Adipose tissue (tissue), 3 donors: ENCODE measurements around the gene ATP5PO. TPM values are rescaled to one million over a fixed set of nuclear protein-coding genes. Genes with fewer than 3 reads are reported as not detected.

ENCODE experiments used
- H3K27ac ChIP-seq: one replicate; pipeline ENCODE4 v1.5.1; 2013; ENCODE audit warnings: low read depth, low read length
- WGBS, 3 donors: extraction: QIAGEN DNeasy Blood & Tissue Kit; methylation state at CpG; one replicate each; pipeline ENCODE4 v1.1.7; 2013; 5-methylcytosine and 5-hydroxymethylcytosine counted together
- polyA plus RNA-seq, 3 donors: library from polyadenylated mRNA; stranded (reverse); fragments of 200-250 nt; gene quantifications; one replicate each; pipeline ENCODE4 v1.2.3, GENCODE V29; 2013
- donor health status: healthy with polysubstance abuse.
- donor health status: Bipolar disorder and iron deficiency.
- donor health status: healthy.

ATP5PO gene
- polyA plus RNA-seq, 3 donors, result 144 to 356 (median 313) TPM

- WGBS, 3 donors, result 86 to 90% (median 89%) methylated on average over 6 of the region's 6 CpGs
- H3K27ac ChIP-seq, result no peak overlapping the region
These were observed 5.8 kb downstream of the ATP5PO start for GRCh38 chr21:33909756-33910155.

GRCh38 chr21:33908760-33909159 lies 6.8 kb downstream of the ATP5PO start:
- 78 to 90% (median 85%) methylated on average over 6 of the region's 6 CpGs for WGBS, 3 donors
- no peak overlapping the region for H3K27ac ChIP-seq

- 65 to 83% (median 73%) methylated on average over 5 of the region's 5 CpGs for WGBS, 3 donors
These were observed 11.6 kb downstream of the ATP5PO start for GRCh38 chr21:33904041-33904440.

GRCh38 chr21:33902349-33902748 lies 13.3 kb downstream of the ATP5PO start:
- no peak overlapping the region for H3K27ac ChIP-seq
- 75 to 93% (median 87%) methylated on average over 6 of the region's 6 CpGs for WGBS, 3 donors

More at GRCh38 chr21:33904041-33904440, 11.6 kb downstream of the ATP5PO start:
- H3K27ac ChIP-seq, result no peak overlapping the region

GRCh38 chr21:33901412-33902288 lies 14.0 kb downstream of the ATP5PO start:
- no peak overlapping the region for H3K27ac ChIP-seq
- WGBS, 3 donors, result 64 to 71% (median 70%) methylated on average over 13 of the region's 13 CpGs

DNA sequence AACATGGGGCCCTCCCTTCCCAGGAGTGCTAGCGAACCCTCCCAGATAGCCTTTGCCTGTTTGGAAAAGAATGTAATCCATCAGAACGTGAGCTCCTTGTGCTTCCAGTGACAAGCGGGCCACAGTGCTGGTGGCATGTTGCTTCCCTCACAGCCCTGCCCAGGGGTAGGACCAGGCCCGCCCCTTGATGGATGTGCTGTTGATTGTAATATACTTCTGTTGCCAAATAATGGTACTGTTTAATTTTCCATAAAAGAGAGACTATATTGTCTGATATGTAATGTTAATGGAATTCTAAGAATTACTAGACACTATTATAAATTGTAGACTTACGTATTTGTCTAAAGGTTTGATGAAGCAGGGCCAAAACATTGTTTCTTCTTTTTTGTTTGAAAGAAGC lies 16.4 kb downstream of the ATP5PO start:
- H3K27ac ChIP-seq, result no peak overlapping the region
- WGBS, 3 donors, result 72 to 84% (median 83%) methylated on average over 5 of the region's 5 CpGs

DNA sequence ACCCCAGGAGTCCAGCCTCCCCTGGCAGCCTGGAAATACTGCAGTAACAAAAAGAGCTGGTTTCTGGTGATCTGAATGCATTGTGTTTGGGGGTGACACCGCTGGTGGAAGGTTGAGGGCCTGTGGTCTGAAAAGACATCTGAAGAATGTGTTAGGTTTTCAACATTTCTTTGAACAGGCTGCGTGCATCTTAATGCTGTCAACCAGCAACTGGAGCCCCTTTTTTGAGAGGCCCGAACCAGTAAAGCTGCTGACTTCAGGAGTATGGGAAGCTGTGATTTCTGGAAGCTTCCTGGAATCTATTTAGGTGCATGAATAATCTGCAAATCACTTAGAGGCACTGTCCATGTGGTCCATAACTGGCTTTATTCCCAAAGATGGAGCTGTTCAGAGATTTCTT lies 17.0 kb downstream of the ATP5PO start:
- H3K27ac ChIP-seq, result no peak overlapping the region
- WGBS, 3 donors, result 91 to 93% (median 93%) methylated on average over 3 of the region's 3 CpGs

DNA sequence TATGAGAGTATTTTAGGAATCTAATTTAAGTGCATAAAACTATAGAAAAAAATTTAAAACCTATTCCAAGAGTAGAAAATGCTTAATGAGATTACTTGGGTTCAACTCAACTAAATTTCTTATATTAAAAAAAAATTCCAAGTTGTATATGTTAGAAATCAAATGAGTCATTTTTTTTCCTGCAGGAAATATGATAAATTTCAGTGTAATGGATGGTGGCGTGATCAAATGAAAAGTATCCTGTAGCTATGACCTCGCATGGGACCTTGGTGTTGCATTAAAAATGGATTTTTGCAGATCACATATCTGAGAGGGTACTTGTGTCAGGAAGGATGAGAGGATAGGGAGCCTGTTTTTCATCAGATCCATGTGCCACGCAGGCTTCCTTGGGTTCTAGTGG lies 17.9 kb downstream of the ATP5PO start:
- H3K27ac ChIP-seq, result no peak overlapping the region
- 93 to 98% (median 95%) methylated on average over 3 of the region's 3 CpGs for WGBS, 3 donors

DNA sequence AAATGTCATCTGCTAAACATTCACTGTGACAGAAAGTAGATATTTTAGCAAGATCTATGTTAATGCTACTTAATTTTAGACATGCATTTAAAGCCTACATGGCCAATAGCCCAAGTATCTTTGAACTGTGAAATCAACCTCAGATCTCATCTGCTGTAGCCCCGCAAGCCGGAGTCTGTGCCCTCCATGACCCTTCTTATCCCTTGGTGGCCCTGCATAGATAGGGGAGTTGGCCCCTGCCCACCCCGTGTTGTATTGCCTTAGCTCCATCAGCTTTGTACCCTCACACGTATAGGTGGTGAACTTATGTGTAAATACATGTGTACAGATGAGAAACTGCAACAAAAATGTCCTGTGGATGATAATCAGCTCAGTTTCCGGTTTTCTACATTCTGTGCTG lies 18.5 kb downstream of the ATP5PO start:
- H3K27ac ChIP-seq, result no peak overlapping the region
- 68 to 86% (median 85%) methylated on average over 5 of the region's 5 CpGs for WGBS, 3 donors

DNA sequence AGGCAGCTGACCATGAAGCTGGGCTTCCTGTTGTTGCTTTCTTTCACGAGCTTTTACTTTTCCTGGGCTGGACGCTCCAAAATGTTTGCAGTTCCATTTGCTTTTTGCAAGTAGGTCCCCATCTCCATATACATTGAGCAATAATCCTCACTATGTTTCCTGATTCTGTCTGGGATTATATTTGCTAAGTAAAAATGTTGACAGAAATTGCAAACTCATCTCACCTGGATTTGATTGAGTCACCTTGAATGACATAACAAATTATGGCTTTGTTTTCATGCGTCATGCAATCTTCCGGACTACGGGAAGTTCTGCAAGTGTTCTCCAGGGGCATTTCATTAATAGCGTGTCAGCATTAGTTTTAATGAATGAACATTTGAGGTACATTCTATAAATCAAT lies 18.9 kb downstream of the ATP5PO start:
- WGBS, 3 donors, result 56 to 63% (median 58%) methylated on average over 6 of the region's 6 CpGs

DNA sequence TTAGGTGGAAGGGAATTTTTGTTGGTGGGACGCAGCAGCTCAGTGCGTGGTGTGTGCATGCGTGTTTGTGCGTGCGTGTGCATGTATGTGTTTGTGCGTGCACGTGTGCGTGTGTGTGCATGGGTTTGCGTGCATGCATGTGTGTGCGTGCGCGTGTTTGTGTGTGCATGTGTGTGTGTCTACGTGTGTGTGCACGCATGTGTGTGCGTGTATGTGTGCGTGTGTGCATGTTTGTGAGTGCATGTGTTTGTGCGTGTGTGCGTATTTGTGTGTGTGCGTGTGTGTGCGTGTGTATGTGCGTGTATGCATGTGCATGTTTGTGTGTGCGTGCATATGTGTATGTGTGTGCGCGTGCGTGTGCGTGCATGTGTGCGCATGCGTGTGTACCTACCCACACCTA lies 20.2 kb downstream of the ATP5PO start:
- WGBS, 3 donors, result 76 to 94% (median 82%) methylated on average over 28 of the region's 28 CpGs
- H3K27ac ChIP-seq, result no peak overlapping the region

More for the DNA sequence above, 18.9 kb downstream of the ATP5PO start:
- H3K27ac ChIP-seq, result no peak overlapping the region

DNA sequence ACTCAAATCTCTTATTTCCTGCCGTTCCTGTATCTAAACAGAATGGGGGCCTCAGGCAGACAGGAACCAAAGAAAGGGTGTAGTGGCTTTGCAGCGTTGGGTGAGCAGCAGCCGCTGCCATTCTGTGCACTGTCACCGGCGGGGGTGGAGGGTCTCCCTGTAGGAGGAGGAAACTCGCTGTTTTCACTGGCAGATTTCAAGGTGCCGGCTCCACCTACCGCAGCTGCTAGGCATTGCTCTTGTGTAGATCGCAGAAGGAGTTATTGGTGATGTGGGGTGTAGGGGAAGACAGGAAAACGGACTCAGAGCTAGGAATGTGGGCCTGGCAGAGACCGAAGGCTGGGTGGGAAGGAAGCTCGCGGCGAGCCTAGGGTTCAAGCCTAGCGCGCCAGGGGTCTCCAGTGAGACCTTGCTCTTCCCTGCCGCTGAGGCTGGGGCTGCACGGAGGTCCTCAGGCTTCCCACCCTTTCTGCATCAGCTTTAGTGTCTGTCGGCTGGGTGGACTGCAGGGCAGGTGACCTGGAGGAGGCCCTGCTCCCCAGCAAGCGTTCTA lies 20.8 kb downstream of the ATP5PO start:
- no peak overlapping the region for H3K27ac ChIP-seq
- 1 to 3% (median 3%) methylated on average over 20 of the region's 20 CpGs for WGBS, 3 donors

DNA sequence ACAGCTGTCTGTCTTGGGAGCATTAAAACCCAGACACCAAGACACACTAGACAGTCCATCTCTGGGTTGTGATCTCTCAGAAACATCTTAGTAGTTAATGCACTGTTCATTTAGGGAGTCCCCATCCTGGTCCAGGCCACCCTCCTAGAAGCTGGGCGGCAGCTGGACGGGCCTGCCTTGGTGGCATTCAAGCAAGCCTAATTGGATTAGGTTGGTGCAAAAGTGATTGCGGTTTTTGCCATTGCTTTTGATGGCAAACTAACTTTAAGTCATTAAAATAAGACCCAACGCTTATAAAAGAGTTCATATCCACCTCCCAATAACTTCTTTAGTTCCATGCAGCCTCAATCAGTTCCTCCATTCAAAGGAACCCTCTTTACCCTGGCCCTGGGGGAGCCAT lies 21.7 kb downstream of the ATP5PO start:
- 88 to 96% (median 95%) methylated on average over 4 of the region's 4 CpGs for WGBS, 3 donors
- no peak overlapping the region for H3K27ac ChIP-seq

DNA sequence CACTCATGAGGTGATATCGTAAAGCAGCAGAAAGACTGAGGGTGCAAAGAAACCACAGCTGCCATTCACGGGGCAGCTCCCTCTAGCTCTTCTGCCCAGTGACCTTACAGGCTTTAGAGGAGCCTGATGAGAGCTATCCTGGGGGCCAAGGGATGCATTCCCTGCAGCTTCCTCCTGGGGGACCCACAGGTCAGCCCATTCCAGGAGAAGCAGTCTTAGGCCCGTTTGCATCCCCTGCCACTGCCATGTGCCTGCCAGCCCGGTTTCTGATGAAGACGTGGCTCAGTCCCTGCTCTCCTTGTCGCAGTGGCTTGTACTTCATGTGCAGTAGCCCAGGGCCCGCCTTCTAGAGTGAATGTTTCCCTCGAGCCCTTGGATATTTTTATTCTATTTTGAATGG lies 22.8 kb downstream of the ATP5PO start:
- WGBS, 3 donors, result 79 to 90% (median 89%) methylated on average over 8 of the region's 8 CpGs
- H3K27ac ChIP-seq, result no peak overlapping the region

DNA sequence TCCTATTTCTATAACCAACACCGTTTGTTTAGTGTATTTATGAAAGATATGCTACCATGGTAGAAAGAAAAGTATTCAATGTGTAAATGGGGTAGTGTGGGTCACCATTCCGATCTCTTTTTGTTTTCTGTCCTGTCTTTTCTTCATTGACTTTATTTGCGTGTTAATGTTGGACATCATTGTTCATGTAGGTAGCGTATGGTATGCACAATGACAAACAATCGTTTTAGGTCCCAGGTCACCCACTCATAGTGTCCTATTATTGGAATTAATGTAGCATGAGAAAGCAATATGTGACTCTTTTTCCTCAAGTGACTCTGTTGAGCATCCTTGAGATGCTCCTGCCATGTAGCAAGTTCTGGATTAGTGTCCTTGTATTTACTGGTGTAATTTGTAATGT lies 25.4 kb downstream of the ATP5PO start:
- no peak overlapping the region for H3K27ac ChIP-seq
- 87 to 98% (median 95%) methylated on average over 5 of the region's 5 CpGs for WGBS, 3 donors

DNA sequence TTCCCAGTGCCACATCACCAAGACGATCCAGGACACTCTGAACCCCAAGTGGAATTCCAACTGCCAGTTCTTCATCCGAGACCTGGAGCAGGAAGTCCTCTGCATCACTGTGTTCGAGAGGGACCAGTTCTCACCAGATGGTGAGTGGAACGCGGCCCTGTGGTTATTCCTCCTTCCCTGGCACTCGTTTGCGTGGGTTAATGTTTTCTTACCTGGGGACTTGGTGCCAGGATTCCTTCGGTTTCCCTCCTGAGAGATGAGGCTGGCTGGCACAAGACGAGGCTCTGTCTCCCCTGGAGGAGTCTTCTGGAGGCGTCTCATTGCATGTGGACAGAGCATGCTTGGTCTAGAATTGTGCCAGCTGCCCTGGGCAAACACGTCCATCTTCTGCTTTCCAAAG lies 29.3 kb downstream of the ATP5PO start:
- no peak overlapping the region for H3K27ac ChIP-seq
- 74 to 90% (median 89%) methylated on average over 11 of the region's 11 CpGs for WGBS, 3 donors

- H3K27ac ChIP-seq, result no peak overlapping the region
- 81 to 84% (median 83%) methylated on average over 7 of the region's 7 CpGs for WGBS, 3 donors
These were observed 30.5 kb downstream of the ATP5PO start for GRCh38 chr21:33885172-33885514.

GRCh38 chr21:33884376-33885171 lies 31.0 kb downstream of the ATP5PO start:
- 57 to 75% (median 60%) methylated on average over 20 of the region's 20 CpGs for WGBS, 3 donors
- H3K27ac ChIP-seq, result no peak overlapping the region

GRCh38 chr21:33883118-33883517 lies 32.5 kb downstream of the ATP5PO start:
- no peak overlapping the region for H3K27ac ChIP-seq
- WGBS, 3 donors, result 70 to 80% (median 73%) methylated on average over 12 of the region's 12 CpGs
